Activated naive CD4-positive, alpha-beta T cell (primary cell): ENCODE data around the gene MATN1.

ENCODE experiments used
- DNase-seq, 4 experiments: peaks; one replicate each; lab custom pipeline; 2025; lab: John Stamatoyannopoulos, UW

The MATN1 gene

DNA sequence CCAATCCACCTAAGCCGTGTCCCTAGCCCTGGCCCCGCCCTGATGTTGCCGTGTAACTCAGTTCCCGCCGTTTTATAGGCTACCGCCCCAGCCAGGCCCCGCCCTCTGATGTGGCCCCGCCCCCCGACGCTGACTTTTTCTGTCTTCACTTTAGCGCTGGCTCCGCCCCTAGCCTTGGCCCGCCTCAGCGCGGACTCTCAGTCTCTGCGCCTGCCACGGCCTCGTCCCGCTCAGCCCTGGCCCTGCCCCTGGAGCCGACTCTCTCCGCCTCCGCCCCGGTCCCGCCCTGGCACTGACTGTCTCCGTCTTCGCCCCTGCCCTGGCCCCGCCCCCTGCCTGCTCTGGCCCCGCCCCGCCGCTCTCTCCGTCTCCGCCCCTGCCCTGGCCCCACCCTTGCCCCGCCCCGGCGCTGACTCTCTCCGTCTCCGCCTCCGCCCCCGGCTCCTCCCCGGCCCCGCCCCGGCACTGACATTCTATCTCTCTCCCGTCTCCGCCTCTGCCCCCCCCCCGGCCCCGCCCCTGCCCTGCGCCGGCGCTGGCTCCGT, 5.2 kb downstream of the MATN1 start:
- peak; percentile 99 to 100 (median 100) for DNase-seq

DNA sequence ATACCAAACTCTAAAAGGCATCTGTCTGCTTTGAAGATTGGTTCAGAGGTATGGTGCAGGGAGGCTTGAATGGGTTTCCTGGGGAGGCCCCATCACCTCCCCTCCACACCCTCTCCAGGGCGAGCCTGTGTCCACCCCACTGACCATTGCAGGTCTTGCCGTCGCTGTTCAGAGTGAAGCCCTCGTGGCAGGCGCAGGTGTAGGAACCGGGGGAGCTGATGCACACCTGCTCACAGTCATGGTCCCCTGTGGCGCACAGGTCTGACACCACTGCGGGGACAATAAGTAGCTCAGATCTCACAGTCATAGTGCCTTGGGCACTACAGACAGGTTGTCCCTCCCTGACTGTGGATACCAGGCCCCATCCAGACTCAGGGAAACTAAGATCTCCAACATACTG, 6.7 kb downstream of the MATN1 start:
- no peak for DNase-seq

DNA sequence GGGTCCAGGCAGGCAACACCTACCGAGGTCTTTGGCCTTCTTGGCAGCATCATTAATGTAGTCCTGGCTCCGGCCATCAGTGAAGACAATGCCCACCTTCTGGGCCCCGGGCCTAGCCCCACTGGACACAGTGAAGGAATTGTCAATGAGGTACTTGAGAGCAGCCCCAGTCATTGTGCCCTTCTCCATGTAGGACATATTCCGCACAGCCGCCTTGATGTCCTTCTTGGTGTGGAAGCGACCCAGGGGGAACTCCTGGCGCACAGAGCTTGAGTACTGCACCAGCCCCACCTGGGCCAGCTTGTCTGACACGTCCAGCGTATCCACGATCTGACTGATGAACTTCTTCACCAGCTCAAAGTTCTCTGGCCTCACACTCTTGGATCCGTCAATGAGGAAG, 7.5 kb downstream of the MATN1 start:
- DNase-seq, result no peak

DNA sequence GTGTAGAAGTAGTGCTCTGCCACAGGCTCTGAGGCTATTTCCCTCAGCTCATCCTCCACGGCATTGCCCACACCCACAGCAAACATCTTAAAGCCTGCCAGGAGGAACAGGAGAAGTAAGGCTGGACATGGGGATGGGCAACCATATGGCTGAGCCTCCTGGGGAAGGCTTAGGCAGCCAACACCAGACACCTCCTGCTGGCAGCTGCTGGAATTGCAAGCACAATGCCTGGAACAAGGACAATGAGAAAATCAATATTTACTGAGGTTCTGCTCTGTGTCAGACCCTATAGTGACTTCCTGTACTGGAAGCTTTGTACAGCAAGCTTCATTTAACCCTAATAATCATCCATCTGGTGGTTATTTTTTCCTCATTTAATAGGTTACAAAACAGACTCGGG, 8.2 kb downstream of the MATN1 start:
- no peak for DNase-seq

DNA sequence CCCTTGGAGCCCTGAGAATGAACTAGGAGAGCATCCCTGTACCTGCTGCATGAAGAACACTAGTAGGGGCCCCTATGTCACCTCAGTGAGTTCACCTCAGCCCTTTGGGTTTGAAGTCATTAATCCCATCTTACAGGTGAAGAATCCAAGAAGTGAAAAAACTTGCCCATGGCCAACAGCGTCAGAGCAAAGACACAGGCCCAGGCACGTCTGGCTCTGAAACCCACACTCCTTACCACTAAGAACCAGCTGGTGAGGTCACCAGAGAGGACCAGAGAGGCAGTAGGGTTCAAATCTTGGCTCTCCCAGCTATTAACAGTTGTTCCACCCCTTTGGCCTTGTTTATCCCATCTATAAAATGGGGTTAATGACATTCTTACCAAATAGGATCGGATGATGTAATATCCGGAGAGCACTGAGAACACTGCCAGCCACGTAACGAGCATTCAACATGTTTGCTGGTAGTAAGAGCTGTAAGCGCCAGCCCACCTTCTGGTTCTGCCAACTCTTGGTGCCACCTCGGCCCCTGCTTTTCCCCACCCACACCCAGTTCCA, 8.8 kb downstream of the MATN1 start:
- no peak for DNase-seq

DNA sequence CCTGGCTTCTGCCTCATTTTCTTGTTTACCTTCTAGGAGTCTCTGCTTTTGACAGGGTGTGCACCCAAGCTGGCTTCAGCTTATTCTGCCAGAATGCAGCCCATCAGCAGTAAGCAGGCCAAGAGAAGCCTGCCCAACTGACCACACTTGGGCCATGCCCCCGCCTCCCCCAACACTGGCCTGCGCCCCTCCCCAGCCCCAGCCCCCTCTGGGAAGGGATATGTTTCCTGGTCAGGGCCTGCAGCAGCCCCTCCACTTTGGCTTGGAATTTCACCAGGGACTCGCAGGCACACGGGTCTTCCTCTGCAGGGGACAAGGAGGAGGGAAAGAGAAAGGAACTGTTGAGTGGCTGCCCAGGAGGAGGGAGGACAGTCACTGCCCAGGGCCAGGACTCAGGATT, 9.4 kb downstream of the MATN1 start:
- DNase-seq, result no peak

DNA sequence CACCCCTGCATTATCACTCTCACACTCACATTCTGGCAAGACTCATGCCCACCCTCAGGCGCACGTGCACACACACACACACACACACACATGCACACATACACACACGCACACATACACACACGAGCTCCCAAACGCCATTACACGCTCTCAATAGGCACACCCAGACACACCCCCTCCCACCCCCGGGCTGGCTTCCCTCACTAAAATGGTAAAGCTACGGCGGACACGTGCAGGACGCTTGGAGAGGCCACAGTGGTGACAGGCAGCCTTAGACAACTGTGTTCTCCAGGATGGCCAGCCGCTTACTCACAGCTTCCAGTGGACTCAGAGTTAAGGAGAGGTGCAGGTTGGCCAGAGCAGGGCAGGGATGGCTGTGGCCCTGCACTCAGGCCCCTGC, 10.1 kb downstream of the MATN1 start:
- DNase-seq, result no peak

DNA sequence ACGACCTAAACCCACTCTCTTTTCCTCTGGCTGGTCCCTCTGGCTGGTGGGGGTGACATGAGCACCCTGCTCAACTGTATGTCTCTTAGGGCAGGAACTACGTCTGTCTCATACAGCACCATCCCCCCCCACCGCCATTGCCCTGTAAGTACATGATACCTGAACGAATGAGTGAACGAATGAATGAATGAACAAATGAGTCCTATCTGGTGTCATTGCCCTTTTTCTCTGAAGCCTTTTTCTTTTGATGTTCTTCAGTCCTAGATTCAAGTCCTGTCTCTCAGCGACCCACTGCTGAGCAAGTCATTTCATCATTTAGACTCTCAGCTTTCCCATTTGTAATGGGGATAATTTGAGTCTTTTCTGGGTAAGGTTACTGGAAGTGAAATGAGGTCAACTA, 10.8 kb downstream of the MATN1 start:
- DNase-seq, result no peak

DNA sequence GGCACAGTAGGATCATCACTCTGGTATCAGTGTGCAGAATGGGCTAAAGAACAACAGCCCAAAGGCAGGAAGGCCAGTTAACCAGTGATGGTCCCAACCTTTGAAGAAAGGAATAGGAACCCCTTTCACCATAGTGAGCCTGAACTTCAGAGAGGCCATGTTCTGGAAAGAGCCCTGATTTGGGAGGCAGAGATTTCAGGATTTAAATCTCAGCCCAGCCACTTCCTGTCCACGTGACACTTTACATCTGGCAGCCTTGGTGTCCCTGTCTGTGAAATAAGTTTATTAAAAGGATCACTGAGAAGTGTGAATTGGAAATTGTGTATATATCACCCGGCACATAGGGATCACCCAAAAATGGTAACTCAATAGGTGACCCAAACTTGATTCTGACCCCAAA, 13.0 kb downstream of the MATN1 start:
- no peak for DNase-seq

DNA sequence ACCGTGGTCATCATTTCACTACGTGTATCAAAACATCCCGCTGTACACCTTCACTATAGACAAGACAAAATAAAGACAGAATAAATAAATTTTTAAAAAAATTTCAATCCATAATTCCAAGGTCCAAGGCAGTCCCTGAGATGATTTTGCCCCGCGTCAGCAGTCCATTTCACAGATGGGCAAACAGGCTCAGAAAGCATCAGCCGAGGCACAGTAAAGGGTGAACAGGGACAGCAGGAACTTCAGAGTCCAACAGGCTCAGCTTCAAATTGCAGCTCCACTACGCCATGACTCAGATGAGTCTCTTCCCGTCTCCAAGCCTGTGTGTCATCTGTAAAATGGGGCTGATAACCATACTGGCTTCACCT, 15.0 kb downstream of the MATN1 start:
- DNase-seq, result no peak

DNA sequence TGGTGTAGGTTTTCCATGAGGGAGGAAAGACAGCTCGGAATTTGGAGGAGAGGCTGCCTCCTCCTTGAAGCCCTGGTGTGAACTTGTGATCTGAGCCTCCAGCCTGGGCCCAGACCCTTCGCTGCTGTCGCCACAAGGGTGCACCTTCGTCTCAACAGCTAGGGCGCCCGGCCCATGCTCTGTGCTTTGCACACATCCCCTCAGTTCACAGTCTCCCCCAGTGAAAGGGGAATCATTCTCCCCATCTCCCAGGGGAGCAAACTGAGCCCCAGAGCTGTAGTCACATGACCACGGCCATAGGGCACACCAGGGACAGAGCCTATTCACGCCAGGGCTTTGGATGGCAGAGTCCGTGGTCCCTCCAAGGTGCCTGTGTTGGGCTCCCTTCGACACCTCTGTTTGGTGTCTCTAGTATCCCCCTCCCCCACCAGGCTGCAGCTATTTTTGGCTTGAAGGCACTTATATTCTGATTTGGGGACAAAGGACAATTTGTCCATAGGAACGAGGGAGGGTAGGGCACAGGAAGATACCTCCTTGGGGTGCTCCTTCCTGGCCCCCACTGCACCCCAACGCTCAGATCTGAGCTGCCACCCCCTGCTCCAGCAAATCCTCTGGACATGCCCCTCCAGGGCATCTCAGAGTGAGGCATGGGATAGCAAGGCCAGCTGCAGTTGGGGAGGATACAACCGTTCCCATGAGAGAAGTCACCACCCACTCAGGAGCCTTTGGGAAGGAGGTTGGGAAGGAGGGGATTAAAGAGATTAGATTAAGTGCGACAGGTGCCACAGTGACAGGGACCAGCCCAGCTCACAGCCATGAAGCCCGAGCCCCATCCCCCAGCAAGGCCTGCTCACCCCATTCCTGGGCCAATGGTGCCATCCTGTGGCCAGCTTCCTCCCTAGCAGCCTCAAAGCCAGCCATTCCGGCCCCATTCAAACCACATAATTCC, 15.7 kb downstream of the MATN1 start:
- peak in 3 of 4 experiments; percentile 16 to 64 (median 53) for DNase-seq

DNA sequence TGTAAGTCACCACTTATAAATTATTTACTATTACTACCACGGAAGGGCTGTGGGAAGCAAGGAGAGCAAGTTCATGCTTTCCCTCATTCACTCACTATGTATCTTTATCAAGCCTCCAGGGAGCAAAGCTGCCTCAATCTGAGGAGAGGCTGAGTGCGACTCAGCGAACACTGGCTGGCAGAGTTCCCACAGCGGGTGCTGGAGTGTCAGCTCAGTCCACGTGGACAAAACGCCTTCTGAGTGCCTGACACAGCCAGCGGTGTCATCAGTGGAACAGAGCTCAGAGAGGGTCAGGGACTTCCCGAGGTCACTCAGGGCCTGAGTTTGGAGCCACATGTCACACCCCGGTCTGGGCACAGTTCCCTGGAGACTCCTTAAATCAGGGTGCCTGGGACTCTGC, 16.9 kb downstream of the MATN1 start:
- DNase-seq, result no peak

DNA sequence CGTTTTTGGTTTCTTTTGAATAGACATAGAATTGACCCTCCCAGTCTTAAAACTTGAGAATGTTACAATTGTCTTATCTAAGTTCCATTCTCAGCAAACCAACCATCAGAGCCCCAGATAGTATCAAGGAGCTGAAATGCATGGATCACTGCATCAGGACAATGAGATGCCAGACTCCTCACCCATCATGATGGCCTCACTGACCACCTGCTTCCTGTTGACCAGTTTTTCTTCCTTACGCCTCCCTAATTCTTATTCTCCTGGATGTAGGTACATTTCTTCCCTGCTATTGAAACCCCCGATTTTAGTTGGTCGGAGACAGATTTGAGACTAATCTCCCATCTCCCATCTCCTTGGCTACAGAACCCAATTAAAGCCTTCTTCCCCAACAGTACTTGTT, 17.7 kb downstream of the MATN1 start:
- no peak for DNase-seq

DNA sequence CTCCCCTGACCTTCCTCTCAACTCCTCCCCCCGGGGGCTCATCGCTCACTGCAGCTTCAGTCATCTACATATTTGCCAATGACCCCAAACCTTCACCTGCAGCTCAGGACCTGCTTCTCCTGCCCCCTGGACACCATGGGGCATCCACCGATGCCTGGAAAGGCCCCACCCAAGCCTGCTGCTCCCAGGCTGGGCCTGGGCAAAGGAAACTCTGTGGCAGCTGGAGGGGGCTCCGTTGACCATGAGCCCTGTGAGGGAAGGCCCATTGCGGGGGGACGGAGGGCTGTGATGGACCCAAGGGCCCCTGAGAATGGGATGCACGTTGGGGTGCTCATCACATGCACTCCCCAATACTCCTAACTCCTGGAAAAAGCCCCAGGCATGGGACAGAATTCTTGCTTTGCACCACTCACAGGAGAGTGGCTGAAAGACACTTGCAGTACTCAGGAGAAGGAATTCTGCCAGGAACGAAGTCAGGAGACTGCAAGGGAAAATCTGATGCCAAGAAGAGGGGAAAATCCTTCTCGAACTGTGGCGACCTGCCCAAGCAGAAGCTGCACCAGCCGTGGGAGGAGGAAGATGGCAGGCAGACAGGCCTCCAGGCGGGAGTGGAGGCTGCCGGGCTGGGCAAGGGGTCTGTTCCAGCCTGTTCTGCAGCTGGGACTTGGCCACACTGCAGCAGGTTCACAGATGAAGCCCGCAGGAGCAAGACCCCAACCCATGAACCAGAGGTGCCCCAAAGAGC, 18.4 kb downstream of the MATN1 start:
- DNase-seq, result no peak

DNA sequence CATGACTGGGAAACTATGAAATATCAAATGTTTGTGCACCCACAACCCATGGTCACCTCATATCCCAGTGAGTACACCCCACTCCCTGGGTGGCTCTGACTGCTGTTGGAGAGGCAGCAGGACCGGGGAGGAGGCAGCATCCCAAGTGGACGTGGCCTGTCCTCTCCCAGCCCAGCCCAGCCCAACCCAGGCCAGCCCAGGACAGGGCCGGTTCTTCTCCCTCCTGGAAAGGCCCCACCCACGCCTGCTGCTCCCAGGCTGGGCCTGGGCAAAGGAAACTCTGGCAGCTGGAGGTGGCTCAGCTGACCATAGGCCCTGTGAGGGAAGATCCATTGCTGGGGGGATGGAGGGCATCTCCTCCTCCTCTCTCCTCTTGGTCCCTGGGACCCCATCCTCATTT, 19.1 kb downstream of the MATN1 start:
- no peak for DNase-seq

DNA sequence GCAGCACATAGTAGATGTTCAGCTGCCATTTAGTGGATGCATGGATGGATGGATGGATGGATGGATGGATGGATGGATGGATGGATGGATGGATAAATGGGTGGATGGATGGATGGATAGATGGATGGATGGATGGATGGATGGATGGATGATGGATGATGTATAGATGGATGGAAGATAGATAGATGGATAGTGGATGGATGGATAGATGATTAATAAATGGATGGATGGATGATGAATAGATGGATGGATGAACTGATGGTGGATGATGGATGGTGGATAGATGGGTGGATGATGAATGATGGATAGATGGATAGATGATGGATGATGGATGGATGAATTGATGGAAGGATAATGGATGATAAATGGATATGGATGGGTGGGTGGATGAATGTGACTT, 20.6 kb downstream of the MATN1 start:
- no peak for DNase-seq

DNA sequence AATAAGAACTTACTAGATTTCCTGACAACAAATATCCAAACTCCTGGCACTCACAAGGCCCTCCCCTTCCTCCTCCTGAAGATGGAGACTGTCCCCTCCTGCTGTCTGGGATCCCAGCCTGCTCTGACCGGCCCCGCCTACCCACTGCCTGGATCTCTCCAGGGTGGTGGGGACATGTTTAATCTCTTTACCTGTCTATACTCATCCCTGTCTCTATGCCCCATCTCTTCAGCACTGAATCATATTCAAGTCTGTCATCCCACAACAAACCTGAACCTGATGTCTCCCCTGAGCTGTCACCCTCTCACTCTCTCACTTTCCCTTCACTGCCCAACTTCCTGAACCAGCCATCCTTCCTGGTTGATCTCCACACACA, 22.1 kb downstream of the MATN1 start:
- no peak for DNase-seq

DNA sequence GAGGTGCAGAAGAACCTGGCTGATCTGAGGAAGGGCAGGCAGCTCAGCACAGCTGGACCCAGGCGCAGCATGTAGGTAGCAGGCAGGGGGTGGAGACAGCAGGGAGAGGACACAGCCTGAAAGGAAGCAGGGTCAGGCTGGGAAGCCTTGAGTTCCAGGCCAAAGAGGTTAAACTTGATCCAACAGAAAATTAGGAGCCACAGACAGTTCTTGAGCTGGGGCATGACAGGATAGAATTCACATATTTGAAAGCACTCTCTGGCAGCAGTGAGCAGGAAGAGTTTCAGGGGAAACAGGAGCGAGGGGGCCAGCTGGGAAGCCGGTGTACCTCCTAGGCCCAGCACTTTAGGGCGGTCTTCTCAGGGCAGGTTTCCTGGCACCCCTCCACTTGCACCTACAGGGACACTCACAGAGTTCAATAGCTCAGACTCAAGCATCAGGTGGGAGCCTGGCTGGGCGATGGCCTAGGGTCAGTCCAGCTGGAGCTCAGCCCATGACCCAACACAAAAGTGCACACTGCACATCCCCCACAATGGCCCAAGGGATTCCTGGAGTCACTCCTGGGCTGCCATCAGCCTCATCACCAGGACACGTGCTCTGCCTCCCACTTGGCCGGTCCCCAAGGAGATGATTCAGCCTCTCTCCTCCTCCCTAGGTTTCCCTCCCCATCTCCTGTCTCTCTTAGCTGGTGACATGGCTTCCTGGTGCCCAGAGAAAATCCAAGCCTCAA, 22.7 kb downstream of the MATN1 start:
- DNase-seq, result no peak

DNA sequence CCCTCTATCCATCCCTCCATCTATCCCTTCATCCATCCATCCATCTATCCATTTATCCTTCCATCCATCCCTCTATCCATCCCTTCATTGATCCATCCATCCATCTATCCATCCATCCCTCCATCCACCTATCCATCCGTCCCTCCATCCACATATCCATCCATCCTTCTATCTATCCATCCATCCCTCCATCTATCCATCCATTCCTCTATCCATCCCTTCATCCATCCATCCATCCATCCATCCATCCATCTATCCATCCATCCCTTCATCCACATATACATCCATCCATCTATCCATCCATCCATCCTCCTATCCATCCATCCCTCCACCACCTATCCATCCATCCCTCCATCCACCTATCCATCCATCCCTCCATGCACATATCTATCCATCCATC, 23.6 kb downstream of the MATN1 start:
- DNase-seq, result no peak

DNA sequence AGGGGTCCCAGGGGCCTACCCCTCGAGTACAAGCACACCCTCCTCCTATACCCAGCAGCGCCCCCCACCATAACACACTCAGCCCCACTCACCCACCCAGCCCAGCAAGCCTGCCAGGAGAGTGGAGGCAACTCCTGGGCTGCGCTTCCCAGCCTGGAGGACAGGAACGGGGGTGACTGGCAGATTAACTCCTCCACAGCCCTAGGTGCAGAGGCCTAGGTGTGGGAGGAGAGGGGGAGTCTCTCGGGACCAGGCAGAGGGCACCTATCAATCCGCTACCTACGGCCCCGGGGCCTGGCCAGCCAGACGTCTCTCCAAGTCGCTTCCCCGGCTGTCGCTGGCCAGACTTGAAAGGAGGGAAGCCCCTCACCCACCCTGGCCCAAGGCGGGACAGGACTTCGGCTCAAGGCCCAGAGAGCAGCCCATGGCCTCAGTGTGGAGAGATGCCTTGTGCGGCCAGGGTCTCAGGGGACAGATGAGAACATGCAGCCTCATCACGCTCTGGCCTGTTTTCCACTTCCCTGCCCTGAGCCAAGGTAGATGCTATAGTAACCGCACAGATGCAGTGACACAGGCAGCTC, 24.9 kb downstream of the MATN1 start:
- no peak for DNase-seq

DNA sequence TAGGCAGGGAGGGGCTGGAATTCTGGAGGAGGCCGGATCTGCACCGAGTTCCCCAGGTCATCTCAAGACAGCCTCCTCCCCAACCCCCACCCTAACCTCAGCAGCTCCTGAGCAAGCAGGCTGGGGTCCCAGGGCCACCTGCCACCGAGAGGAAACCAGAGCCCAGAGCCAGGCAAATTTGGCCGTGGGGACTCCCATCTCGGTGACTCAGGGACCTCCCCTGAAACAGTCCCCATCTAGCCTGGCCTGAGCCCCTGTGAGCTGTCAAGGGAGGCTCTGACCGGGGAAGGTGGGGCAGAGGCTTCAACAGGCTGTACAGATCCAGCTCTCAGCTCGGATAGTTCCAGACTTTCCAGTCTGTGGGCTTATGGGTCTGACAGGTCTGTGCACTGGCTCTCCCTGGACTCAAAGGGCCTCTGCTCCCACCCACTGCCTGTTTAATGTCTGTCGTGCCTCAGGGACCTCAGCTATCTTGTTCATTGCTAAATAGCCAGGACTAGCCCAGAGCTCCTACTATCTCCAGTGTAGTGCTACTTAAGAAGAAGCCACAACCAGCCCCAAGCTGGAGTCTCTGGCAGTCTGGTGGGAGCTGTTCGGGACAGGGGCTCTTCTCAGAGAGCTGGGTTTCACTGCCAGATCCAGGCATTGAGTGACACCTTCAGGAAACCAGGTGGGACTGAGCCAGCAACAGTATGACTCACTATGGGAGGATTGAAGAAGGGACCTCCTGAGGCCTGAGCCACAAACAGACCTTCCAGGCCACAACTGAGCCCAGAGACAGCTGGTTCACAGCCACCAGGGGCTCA, 25.6 kb downstream of the MATN1 start:
- DNase-seq, result no peak
